B cell (primary cell): Measurements from ENCODE around the gene MT1B. TPM values are rescaled to one million over a fixed set of nuclear protein-coding genes. Genes with fewer than 3 reads are reported as not detected.

Experiments used
- ATAC-seq: fragments of 200-7000 bp; cut with Tn5 transposase; one replicate; pipeline ENCODE4 v1.10.0; 2021; ENCODE audit warnings: low read depth, mild to moderate bottlenecking, moderate number of reproducible peaks, moderate library complexity
- CTCF ChIA-PET: fragments of 350-600 bp; sonication (Branson Sonifier 250); formaldehyde crosslinking; loops from one replicate; lab custom pipeline; 2021; ENCODE audit warnings: antibody characterized with exemption, inconsistent platforms; lab: Charles Lee
- POLR2A ChIA-PET: fragments of 350-600 bp; sonication (Branson Sonifier 250); formaldehyde crosslinking; loops from one replicate; lab custom pipeline; 2021; ENCODE audit warnings: antibody characterized with exemption; lab: Charles Lee
- DNase-seq: peaks from one replicate; pipeline ENCODE4 v3.0.0; 2013
- H2AFZ ChIP-seq: 2 replicates; pipeline ENCODE4 v1.6.1; 2012; ENCODE audit warnings: mild to moderate bottlenecking, low read depth, low read length; ENCODE audit not compliant: insufficient read depth, poor library complexity, severe bottlenecking
- H3K27ac ChIP-seq, 2 donors: 1 replicate in 1 of 2; 2 replicates in 1 of 2; pipeline ENCODE4 v1.5.1; 2012 to 2013; ENCODE audit warnings: low read length in 2 of 2, mild to moderate bottlenecking in 2 of 2, moderate library complexity in 1 of 2
- H3K27me3 ChIP-seq, 4 experiments: fragments of 200-600 bp in 1 of 4; sonication (generic) in 1 of 4; replicated peaks in 1 of 4; 1 replicate in 2 of 4; 2 replicates in 2 of 4; pipeline versions ENCODE4 v1.6.1 to v1.7.0; 2013 to 2016; ENCODE audit warnings: low read length in 3 of 4, mild to moderate bottlenecking in 2 of 4, mixed read lengths in 1 of 4, moderate library complexity in 1 of 4; ENCODE audit not compliant: insufficient read depth in 4 of 4, control insufficient read depth in 3 of 4; ENCODE audit errors: control extremely low read depth in 1 of 4
- H3K36me3 ChIP-seq, 2 experiments: replicated peaks in 1 of 2; 1 replicate in 1 of 2; 2 replicates in 1 of 2; pipeline versions ENCODE4 v1.6.1 to v1.7.1; 2013; ENCODE audit warnings: low read length in 1 of 2; ENCODE audit not compliant: insufficient read depth in 2 of 2, control insufficient read depth in 1 of 2; ENCODE audit errors: control extremely low read depth in 1 of 2, extremely low read depth in 1 of 2
- H3K4me1 ChIP-seq, 2 donors: fragments of 200-600 bp in 1 of 2; sonication (generic) in 1 of 2; 1 replicate in 1 of 2; 2 replicates in 1 of 2; pipeline versions ENCODE4 v1.5.1 to v1.6.1; 2013 to 2017; ENCODE audit warnings: low read length in 2 of 2; ENCODE audit not compliant: control insufficient read depth in 2 of 2, insufficient read depth in 2 of 2
- H3K4me2 ChIP-seq: replicated peaks from 2 replicates; pipeline ENCODE3; 2012; ENCODE audit warnings: mild to moderate bottlenecking, low read depth, low read length; ENCODE audit not compliant: poor library complexity, severe bottlenecking
- H3K4me3 ChIP-seq, 5 experiments: fragments of 200-600 bp in 1 of 5; sonication (generic) in 1 of 5; 1 replicate in 3 of 5; 2 replicates in 2 of 5; pipeline versions ENCODE4 v1.5.1 to v1.7.0; 2011 to 2016; ENCODE audit warnings: low read length in 4 of 5, mild to moderate bottlenecking in 4 of 5, low read depth in 2 of 5, control low read depth in 1 of 5, moderate library complexity in 1 of 5; ENCODE audit not compliant: insufficient read depth in 1 of 5; ENCODE audit errors: control extremely low read depth in 1 of 5, extremely low read depth in 1 of 5
- H3K79me2 ChIP-seq: fragments of 200-600 bp; sonication (generic); one replicate; pipeline ENCODE4 v1.6.0; 2016; ENCODE audit warnings: low read length; ENCODE audit not compliant: control insufficient read depth, insufficient read depth
- H3K9ac ChIP-seq: fragments of 200-600 bp; sonication (generic); 2 replicates; pipeline ENCODE4 v1.6.1; 2017; ENCODE audit warnings: mild to moderate bottlenecking, low read length, moderate library complexity
- H3K9me3 ChIP-seq, 3 donors: one replicate each; pipeline versions ENCODE4 v1.6.1 to v1.7.1; 2013; ENCODE audit warnings: low read length in 2 of 3; ENCODE audit not compliant: control insufficient read depth in 2 of 3, insufficient read depth in 1 of 3; ENCODE audit errors: control extremely low read depth in 1 of 3
- H4K20me1 ChIP-seq: 2 replicates; pipeline ENCODE4 v1.6.0; 2012; ENCODE audit warnings: mild to moderate bottlenecking, low read length; ENCODE audit not compliant: insufficient read depth, control insufficient read depth, poor library complexity, severe bottlenecking
- H3K27ac Mint-ChIP-seq: one replicate; pipeline ENCODE4 v1.8.0; 2021; ENCODE audit warnings: mixed read lengths
- H3K27me3 Mint-ChIP-seq: one replicate; pipeline ENCODE4 v1.8.0; 2021; ENCODE audit warnings: mixed read lengths
- H3K4me1 Mint-ChIP-seq: one replicate; pipeline ENCODE4 v1.8.0; 2021; ENCODE audit warnings: mixed read lengths
- H3K4me3 Mint-ChIP-seq: one replicate; pipeline ENCODE4 v1.8.0; 2021; ENCODE audit warnings: mixed read lengths
- H3K9me3 Mint-ChIP-seq: one replicate; pipeline ENCODE4 v1.8.0; 2022; ENCODE audit warnings: mixed read lengths; ENCODE audit not compliant: insufficient read depth
- CTCF ChIP-seq: fragments of 200-600 bp; IDR thresholded peaks from one replicate; pipeline ENCODE4 v1.8.0; 2022; ENCODE audit warnings: antibody characterized with exemption, mild to moderate bottlenecking
- EZH2 ChIP-seq: IDR thresholded peaks from 2 replicates; pipeline ENCODE4 v1.6.1; 2012; ENCODE audit warnings: borderline replicate concordance, low read depth, mild to moderate bottlenecking, moderate library complexity, low read length; ENCODE audit not compliant: insufficient read depth, poor library complexity, severe bottlenecking
- WGBS: methylation state at CpG from one replicate; pipeline ENCODE4 v1.1.5; 2013; ENCODE audit warnings: missing lambda C conversion rate; ENCODE audit not compliant: insufficient coverage; 5-methylcytosine and 5-hydroxymethylcytosine counted together
- intact Hi-C: fragments of 100-400 bp; cut with micrococcal nuclease; formaldehyde crosslinking; loops from one replicate; pipeline ENCODE4 v1.10.0; 2022
- polyA plus RNA-seq: library from polyadenylated mRNA; depleted of rRNA; stranded (reverse); fragments of >200 nt; gene quantifications from 2 replicates; pipeline ENCODE4 v1.2.3, GENCODE V29; 2012
- total RNA-seq, 2 donors: library from RNA; stranded (reverse); fragments of 120-200 nt in 1 of 2; gene quantifications; 1 replicate in 1 of 2; 2 replicates in 1 of 2; pipeline versions ENCODE4 v1.2.3 to v1.2.4, GENCODE V29; 2013 to 2022

MT1B gene
- total and polyA plus RNA-seq, 2 donors (not counting 1 experiment from before 2014, with no cell fraction given) = not detected

- ATAC-seq = no peak
- H3K27me3 ChIP-seq = peaks cover 0 to 86% (median 41%) of the 10 kb centered on the region in 4 experiments
- H3K4me2 ChIP-seq = no peak overlapping the region
- H3K9me3 Mint-ChIP-seq = no peaks in the 10 kb centered on the region
- H3K4me1 ChIP-seq = peaks cover 26 to 37% of the 10 kb centered on the region in 2 donors
- no peak overlapping the region for H3K9ac ChIP-seq
- TF ChIP-seq CTCF (no peak), EZH2 (no peak)
- intact Hi-C loops = loop anchor here (10.0 kb wide), 1 partner anchor 48 kb away; the partner anchor contains the start of gene MT1X
- H2AFZ ChIP-seq = no peak overlapping the region
- no peaks in the 10 kb centered on the region for H4K20me1 ChIP-seq
- peaks cover 0 to 4% (median 0%) of the 10 kb centered on the region in 3 donors for H3K9me3 ChIP-seq
- no peak overlapping the region for H3K27ac Mint-ChIP-seq
- ChIA-PET CTCF (no interaction called here), POLR2A (no interaction called here)
- H3K79me2 ChIP-seq = no peaks in the 10 kb centered on the region
- H3K4me3 Mint-ChIP-seq = no peak overlapping the region
- 0% methylated on average over 2 of the region's 9 CpGs for WGBS
- H3K4me1 Mint-ChIP-seq = peaks cover 24% of the 10 kb centered on the region
- peaks cover 81% of the 10 kb centered on the region for H3K27me3 Mint-ChIP-seq
- no peaks in the 10 kb centered on the region for H3K36me3 ChIP-seq
- no peak overlapping the region for H3K4me3 ChIP-seq
- no peak for DNase-seq
- H3K27ac ChIP-seq = no peak overlapping the region
These were observed 14.9 kb upstream of the MT1B start for GRCh38 chr16:56636616-56637413.
